Hematopoietic multipotent progenitor cell treated with erythropoietin and hydrocortisone succinate and interleukin-3 and kit ligand, for 17 days (in vitro differentiated cells): ENCODE data around the gene SIX5.
A peak's percentile ranks its signal among the peaks of the same experiment; 100 is the strongest.

ENCODE experiments used
- DNase-seq: peaks from one replicate; pipeline ENCODE4 v3.0.0-alpha.2; 2015; ENCODE audit warnings: low spot score

SIX5 gene

DNA sequence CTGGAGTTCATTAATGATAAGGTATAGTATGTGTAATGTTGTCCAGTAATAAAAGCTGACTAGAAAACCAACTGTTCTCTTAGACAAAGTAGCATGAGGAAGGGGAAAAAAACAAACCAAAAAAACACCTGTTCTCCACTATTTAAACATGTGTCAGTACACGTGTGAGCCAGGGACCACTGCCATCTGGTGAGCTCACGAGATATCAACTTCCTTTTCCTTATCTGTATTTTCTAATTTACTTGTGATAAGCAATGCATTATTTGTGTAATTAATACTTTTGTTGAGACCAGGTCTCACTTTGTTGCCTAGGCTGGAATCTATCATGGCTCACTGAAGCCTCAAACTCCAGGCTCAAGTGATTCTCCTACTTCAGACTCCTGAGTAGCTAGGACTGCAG is 4.3 kb upstream of the SIX5 start:
- no peak for DNase-seq

DNA sequence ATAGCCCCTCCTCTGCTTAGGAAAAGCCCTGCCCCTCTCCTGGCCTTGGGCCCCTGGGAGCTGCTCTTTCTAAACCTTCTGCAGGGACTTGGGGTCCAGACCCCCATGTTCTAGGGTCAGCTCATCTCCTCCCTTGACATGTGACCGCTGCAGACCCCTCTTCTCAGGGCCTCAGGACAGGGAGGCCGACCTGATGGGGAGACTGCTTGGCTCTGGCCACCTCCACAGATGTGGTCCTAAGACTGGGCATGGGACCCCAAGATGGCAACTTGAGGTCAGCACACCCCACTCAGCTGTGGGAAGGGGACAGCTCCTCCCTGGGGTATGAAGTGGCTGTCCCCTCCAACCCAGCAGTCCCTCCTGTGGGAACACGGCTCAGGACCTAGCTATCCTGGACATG is 3.9 kb upstream of the SIX5 start:
- no peak for DNase-seq

DNA sequence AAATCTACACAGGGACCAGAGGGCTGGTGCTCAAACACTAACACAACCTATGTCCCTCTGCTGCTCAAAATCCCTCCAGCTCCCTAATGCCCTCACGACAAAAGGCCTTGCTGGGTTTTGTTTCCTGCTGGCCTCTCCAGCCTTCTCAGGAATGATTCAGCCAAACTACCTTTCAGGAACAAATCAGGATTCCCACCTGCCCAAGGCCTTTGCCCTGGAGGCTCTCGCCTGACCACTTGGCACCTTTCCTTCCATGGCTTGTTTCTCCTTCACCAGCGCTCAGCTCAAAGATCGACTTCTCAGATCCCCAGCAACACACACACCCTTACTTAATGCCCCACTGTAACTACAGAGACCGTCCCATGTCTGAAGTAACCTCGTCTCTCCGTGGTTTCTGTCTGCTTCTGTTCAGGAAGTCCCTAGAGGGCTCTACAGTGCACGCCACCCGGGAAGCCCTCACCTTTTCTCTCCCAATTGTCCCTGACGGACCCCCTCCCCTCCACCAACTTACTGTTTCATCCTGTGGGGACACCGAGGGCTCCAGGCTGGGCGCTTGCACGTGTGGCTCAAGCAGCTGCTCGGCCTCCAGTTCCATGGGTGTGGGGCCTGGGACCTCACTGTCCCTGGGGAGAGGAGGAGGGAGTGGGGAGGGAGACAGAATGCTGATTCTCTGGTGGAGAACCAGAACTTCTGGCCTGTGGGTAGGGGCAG is 3.2 kb upstream of the SIX5 start:
- no peak for DNase-seq

DNA sequence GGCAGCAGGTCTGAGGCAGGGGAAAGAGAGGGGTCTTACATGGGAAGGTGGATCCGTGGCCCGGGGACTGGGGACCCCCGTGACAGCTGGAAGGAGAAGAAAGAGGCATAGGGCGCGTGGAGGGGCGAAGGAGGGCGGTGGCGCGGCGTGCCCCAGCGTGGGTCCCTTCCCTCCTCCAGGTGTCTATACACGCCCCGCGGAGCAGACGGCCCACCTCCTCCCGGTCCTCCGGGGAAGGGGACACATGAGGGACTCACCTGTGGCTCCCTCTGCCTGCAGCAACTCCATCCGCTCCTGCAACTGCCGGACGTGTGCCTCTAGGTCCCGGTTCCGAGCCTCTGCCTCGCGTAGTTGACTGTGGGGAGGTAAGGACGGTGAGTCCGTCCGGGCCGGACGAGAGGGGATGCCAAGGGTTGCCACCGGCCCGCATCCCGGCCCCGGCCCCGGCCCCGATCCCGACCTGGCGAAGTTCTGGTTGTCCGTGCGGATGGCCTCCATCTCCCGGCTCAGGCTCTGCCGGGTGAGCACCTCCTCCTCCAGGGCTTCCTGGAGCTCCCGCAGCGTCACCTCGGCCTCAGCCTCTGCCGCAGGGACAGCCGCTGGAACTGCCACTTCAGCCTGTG is 2.4 kb upstream of the SIX5 start:
- DNase-seq, result no peak

DNA sequence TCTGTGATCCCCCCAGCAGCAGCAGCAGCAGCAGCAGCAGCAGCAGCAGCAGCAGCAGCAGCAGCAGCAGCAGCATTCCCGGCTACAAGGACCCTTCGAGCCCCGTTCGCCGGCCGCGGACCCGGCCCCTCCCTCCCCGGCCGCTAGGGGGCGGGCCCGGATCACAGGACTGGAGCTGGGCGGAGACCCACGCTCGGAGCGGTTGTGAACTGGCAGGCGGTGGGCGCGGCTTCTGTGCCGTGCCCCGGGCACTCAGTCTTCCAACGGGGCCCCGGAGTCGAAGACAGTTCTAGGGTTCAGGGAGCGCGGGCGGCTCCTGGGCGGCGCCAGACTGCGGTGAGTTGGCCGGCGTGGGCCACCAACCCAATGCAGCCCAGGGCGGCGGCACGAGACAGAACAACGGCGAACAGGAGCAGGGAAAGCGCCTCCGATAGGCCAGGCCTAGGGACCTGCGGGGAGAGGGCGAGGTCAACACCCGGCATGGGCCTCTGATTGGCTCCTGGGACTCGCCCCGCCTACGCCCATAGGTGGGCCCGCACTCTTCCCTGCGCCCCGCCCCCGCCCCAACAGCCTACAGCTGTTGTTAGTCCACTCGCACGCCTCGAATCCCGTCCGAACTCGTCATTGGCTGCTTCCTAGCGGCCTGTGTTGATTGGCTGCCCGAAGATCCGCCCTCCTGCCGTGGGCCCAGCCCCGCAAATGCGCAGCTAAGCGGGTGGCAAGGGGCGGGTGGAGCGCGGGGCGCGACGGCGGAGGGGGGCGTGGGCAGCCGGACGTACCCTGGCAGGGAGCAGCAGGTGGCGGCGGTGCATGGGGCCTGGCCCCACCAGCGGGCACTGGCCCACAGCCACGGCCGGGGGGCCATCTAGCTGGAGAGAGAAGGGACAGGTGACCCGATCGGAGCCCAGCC is 1.4 kb upstream of the SIX5 start:
- peak; percentile 95 for DNase-seq

DNA sequence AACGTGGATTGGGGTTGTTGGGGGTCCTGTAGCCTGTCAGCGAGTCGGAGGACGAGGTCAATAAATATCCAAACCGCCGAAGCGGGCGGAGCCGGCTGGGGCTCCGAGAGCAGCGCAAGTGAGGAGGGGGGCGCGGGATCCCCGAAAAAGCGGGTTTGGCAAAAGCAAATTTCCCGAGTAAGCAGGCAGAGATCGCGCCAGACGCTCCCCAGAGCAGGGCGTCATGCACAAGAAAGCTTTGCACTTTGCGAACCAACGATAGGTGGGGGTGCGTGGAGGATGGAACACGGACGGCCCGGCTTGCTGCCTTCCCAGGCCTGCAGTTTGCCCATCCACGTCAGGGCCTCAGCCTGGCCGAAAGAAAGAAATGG is 754 bp upstream of the SIX5 start:
- DNase-seq, result no peak

DNA sequence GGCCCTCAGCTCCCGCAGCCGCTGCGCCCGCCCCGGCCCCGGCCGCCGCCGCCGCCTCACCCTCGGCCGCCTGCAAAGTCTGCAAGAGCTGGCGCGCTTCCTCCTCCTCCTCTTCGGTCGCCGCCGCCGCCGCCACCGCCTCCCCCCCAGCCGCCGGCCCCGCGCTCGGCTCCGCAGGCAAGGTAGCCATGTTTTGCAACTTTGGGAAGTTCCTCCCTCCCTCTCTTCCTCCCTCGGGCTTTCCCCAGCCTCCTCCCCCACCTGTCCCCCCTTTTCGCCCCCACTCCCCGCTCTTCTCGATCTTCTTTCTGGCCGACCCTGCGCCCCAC is 433 bp downstream of the SIX5 start:
- no peak for DNase-seq

DNA sequence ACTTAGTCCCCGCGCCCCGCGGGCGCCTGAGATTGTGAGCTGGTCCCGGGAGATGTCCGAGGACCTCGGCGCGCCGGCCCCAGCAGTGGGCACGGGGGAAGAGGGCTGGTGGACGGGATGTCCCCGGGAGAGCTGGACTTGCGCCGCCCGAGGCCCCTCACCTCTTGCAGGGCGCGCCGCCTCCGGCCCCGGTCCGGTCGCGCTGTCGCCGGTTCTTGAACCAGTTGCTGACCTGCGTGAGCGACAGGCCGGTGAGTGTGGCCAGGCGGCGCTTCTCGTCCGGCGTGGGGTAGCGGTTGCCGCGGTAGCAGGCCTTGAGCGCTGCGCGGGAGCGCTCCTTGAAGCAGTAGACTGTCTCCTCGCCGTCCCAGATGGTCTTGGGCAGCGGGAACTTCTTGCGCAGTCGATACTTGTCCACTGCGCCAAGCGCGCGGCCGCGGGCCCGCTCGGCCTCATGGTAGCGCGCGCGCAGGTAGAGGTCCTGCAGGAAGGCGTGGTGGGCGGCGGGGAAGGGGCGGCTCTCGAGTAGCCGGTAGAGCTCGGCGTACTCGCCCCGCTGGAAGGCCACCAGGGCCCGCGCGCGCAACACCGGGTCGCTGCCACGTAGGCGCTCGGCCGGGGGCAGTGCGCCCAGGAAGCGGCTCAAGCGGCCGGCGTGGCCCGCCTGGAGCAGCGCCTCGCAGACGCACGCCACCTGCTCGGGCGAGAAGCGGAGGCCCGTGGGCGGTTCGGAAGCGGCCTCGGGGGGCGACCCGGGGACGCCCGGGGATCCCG is 984 bp downstream of the SIX5 start:
- no peak for DNase-seq

DNA sequence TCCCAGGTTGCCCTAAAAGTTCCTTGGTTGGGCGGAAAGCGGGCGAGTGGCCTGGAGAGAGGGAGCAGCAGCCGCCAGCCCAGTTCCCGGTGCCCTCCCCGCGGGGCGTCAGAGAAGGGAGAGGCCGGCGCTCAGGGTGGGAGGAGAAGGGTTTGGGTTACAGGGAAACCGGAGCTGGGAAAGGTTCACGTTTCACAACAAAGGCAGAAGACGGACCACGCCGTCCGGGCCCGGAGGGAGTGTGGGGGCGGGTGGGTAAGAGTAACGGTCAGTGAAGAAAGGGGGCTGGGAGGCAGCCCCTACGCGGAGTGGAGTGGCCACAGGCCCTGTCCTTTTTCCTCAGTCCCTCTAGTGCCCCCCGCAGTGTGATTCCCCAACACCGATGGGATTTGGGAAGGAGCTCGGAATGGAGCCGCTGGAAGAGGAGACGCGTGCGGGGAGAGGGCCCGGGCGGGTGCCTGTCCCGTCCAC is 1.6 kb downstream of the SIX5 start:
- no peak for DNase-seq

DNA sequence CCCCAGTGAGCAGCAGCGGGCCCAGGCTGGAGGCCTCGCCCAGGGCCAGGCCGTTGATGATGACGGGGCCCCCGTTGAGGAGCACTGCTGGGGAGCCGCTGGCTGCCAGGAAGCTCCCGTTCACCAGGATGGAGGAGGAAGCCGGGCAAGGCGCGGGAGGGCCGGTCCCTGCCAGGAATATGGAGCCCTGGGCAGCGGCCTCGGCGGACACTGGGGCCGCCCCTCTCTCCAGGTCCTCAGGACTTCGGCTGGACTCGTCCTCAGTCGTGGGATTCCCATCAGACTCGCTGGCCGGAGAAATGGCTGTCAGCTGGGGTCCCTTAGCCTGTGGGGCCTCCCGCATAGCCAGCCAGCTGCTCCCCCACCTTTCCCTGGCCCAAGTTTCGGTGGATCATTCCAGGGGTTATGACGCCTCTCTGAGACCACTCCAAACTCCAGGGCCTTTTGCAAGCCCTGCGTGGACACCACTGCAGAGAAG is 2.1 kb downstream of the SIX5 start:
- DNase-seq, result no peak

DNA sequence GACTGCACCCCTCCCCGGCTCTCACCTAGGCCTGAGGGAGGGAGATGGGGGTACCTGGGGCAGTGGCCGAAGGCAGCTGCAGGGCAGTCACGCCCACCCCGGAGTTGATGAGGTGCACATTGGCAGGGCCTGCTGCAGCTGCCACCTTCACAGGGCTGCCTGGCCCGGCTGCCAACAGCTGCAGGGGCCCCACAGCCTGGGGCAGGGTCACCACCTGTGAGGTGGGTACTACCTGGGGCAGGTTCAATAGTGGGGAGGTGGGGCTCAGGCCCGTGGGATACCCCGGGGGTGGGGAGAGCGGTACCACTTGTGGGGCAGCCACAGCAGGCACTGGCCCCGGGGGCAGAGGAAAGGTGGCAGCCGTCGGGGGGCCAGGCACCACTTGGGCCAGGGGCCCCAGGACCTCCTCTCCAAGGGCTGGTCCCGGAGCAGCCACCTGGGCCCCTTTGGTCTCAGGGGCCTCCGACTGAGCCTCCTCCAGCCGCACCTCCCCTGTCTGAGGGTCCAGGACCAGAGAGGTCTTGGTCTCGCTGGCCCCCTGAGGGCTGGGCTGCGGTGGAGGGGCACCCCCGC is 2.7 kb downstream of the SIX5 start:
- no peak for DNase-seq

DNA sequence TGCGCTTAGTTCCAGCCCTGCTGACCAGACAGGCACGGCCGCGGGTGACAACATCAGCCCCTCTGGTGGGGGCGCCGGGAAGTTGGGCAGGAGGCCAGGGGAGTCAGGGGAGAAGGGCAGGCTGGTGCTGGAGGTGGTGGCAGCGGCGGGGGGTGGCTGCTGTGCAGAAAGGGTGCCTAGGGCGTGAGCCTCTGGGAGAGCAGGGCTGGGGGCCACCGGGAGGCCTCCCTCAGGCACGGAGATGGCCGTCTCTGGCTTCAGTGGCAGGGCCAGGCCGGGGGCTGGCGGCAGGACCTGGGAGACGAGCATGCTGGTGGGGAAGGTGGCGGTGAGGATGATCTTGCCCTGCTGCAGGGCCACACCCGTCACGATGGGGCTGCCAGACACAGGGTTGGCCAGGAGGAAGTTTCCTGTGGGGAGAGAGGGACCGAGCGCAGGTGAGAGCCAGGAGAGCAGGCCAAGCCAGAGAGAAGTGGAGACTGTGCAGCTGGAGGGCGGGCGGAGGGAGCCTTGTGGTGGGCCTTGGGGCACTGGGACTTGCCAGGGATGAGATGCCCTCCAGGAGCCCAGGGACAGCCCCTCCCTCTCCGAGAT is 3.3 kb downstream of the SIX5 start:
- no peak for DNase-seq

DNA sequence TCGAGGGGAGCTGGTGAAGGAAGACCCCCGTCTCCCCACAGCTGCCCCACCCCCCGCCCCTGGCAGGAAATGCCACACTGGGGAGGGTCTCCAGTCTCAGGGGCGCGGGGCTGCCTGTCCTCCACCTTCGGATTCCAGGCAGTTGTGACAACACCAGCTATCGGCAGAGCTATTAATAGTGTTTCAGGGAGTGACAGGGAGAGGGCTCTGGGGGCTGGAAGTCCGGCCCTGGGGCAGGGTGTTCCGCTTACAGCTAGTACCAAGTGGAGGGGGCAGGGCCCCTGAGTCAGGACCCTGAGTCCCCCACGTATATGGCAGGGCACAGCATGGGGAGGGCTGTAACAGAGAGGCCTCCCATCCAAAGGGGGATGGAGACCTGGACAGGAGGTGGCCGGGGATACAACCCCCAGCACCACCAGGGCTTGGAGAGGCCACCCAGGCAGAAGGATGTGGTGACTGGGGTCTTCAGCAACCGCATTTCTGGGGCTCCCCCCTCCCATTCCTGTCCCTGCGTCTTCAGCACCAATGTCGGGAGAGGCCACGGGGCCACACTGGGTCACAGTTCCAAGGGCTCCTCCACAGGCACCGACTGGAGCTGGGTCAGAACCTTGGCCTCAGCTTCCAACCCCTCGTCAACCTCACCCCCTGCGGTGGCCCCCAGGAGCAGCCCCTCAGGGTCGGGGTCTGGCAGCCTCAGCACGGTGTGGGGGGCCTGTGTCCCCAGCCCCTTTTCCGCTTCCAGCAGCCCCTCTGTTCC is 3.9 kb downstream of the SIX5 start:
- no peak for DNase-seq

DNA sequence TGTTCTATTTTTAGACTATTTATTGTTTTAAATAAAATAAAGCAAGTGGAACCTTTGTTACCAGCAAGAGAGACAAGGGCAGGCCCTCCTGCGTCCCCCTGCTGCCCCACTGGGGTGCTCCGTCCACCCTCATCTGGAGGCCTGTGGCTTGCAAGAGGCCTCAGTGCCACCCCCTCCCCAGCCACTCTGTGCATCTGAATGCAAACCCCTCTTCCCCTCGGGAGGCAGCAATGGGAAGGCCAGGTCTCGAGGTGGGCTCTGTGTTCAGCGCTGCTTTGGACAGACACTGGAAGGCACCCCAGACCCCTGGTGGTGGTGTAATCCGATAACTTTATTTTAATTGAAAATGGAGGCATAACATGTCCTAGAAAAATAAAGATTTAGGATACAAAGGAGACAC is 4.6 kb downstream of the SIX5 start:
- DNase-seq, result no peak

DNA sequence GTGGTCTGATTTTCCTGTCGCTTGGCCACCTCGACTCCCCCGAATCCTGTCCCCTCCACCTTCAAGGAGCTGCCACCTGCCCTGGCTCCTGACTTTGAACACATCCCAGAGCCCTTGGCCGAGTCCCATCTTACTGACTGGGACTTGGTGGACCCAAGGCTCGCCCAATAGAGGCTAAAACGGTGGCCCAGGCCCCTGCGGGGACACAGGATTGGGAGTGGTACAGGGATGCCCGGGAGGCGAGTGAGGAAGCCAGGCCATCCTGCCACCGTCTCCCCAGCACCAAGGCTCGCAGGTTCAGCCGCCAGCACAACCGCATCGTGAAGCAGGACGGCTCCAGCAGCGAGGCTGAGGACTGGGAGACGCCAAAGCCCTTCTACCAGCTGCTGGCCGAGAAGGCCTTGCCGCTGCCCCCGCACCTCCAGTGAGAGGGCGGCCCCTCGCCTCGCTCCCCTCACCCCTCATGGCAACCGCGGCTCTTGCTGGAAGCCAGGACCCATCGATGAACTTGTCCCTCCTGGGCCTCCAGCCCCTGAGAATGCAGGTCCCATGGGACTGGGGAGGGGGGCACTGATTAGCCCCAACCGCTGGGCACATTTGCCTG is 5.3 kb downstream of the SIX5 start:
- no peak for DNase-seq

DNA sequence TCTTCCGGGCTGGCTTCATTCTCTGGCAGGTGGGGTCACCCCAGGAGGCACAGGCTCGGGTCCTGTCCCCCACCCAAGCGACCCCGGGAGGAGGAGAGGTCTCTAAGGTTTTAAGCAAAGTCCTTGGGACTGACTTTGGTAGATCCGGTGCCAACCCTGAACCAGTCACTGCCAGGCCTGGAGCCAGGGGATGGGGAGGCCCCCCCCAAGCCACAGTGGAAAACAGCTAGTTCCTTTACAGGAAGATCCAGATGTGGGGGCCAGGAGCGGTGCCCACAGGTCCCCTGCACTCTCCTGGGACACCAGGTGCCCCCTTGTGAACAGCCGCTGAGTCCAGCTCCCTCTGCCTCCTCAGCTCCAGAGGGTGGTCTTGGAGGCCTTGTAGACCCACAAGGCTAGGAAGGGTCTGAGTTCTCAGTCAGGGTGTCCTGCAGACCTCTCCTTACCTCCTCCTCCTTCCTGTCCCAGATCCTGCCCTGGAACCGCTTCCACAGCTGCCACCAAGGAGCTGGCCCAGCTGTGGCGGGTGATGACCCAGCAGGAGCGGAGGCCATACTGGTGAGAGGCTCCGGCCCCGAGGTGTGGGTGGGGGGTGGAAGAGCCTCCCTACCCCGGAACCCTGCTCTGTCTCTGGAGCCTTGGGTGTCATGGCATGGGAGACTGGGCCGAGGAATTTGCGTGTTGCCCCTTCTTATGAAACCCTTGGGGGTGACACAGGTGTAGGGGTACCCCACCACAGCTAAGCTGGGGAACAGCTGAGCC is 6.0 kb downstream of the SIX5 start:
- DNase-seq, result no peak

DNA sequence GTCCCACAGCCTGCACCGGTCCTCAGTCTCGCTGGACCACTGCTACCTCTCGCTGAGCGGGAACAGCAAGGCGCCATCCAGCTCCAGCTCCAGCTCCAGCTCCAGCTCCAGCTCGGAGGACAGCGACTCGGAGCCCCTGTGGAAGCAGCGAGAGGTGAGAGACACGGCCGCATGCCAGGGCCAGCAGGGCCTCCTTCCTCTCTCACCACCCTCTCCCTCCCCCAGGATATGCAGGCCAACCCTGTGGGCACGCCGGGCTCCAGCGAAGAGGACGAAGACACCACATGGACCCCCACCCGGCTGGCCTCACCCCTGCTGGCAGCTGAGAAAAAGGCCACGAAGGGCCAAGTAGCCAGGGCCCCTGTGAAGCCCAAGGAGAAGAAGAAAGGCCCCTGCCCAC is 7.3 kb downstream of the SIX5 start:
- DNase-seq, result no peak

DNA sequence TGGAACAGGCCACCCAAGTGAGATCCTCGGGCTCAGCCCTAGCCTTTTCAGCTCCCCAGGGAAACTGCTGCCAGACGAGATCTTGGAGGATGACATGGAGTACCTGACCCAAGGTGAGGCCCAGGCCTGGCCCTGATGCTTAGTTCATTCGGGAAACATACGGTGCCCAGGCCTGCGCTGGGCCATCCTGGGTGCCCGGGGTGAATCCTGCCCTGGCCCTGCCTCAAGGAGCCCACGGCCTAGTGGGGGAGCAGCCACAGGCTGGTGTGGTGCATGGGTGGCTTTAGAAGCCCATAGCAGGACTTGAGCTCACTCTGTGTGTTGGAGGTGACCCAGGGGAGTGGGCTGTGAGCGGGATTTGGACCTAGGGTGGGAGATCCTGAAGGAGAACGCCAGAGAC is 10.1 kb downstream of the SIX5 start:
- DNase-seq, result no peak

DNA sequence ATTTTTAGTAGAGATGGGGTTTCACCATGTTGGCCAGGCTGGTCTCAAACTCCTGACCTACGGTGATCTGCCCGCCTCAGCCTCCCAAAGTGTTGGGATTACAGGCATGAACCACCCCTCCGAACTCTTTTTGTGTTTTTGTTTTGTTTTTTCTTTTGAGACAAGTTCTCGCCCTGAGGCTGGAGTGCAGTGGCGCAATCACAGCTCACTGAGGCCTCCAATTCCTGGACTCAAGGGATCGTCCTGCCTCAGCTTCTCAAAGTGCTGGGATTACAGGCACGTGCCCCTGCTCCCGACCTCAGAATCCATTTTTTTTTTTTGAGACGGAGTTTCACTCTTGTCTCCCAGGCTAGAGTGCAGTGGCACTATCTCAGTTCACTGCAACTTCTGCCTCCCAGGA is 11.4 kb downstream of the SIX5 start:
- no peak for DNase-seq

DNA sequence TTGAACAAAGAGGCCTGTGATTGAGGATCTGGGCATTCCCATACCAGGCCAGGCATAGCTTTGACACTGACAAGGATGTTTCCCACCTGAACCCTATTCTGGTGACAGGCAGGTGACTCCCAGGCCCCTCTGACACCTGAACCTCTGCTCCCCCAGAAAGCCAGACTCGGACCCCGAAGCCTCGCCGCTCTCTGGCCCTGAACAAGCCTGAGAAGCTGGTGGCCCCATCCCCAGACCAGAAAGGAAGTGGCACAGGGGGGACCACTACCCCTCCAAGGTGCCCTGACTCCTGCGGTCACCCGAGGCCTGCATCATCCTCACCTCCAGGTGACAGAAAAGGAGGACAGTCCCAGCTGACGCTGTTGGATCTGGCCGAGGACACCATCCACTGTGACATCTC is 14.7 kb downstream of the SIX5 start:
- DNase-seq, result no peak
